ENCODE data around the gene CD69.
"Not testable (repeated sequence)": the region's sequence is repeated elsewhere in the genome, so short reads cannot be mapped to it uniquely, and the experiment has no call there.

CD69 gene

DNA sequence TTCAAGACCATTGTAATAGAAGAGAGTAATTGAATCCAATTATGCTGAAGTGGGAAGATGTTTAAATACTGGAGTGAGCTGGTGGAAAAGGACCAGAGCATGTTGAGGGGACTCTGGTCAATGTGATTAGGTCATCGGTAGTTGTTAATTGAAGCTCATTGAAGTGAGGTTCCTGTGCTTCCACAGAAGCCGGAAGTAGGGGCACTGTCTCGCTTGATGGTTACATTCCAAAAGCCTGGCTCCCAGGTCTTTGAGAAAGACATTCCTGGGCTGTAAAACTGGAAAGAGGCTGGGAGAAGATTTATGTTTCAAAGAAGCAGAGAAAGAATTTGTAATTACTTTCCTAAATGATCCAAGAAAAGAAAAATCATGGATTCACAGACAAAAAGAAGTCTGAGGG, 15.5 kb downstream of the CD69 start:
- FAIRE-seq: no peak

DNA sequence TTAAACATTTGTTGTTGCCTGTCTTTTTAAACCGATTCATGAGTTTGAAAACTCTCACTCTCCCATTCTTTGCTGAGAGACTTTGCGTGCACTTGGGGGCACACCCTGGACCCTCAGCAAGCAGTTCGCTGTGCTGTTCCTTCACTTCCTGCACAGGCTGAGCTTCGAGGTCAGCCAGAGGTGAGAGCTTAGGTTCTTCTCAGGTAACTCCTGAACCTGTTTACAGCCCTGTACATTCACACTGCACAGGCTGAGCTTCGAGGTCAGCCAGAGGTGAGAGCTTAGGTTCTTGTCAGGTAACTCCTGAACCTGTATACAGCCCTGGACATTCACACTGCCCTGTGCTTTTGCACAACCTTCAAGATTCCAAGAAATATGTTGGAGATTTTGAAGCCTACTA, 18.0 kb downstream of the CD69 start:
- no peak for FAIRE-seq

DNA sequence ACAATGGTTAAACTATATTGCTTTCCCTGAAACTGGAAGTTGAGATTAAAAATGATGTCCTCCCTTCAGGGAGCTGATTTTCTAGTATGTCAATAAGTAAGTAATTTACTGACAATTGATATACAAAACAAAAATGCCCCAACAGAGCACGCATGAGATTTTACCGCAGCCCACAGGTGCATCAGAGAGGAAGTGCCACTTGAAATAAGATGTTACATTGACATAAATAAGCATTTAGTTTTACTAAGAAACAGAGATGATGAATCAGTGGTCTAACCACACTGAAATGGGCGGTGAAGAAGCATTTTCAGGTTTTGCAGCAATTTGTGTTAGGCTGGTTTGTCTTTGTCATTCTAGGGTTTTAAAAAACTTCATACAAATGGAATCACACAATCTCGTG, 19.0 kb downstream of the CD69 start:
- peak; percentile 18 for FAIRE-seq

DNA sequence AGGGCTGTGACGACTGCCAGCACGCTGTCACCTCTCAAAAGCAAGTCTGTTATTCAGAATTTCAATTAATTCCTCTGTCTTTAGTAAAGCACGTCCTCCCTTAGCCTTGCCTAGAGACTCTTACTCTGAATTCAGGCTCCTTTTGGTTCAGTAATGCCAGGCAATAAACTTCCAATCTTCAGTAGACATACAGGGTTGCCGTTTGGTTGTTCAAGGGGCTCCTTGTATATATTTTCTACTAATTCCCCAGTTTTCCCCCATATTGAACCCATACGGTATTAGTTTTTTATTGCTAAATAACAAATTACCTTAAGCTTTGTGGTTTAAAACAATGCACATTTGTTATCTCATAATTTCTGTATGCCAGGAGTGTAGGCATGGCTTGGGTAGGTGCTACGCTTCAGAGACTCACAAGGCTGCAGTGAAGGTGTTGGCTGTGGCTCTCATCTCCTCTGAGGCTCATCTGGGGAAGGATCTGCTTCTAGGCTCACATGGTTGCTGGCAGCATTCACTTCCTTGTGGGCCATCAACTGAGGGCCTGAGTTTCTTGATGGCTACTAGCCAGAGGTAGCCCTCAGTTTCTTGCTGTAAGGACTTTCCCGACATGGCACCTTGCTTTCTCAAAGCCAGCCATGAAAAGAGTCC, 20.5 kb downstream of the CD69 start:
- no peak for FAIRE-seq

DNA sequence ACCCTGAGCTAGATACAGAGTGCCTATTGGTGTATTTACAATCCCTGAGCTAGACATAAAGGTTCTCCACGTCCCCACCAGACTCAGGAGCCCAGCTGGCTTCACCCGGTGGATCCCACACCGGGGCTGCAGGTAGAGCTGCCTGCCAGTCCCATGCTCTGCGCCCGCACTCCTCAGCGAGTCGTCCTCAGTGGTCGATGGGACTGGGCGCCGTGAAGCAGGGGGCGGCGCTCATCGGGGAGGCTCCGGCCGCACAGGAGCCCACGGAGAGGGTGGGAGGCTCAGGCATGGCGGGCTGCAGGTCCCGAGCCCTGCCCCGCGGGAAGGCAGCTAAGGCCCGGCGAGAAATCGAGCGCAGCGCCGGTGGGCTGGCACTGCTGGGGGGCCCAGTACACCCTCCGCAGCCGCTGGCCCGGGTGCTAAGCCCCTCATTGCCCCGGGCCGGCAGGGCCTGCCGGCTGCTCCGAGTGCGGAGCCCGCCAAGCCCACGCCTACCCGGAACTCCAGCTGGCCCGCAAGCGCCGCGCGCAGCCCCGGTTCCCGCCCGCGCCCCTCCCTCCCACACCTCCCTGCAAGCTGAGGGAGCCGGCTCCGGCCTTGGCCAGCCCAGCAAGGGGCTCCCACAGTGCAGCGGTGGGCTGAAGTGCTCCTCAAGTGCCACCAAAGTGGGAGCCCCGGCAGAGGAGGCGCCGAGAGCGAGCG, 21.1 kb downstream of the CD69 start:
- not testable (repeated sequence) for FAIRE-seq

DNA sequence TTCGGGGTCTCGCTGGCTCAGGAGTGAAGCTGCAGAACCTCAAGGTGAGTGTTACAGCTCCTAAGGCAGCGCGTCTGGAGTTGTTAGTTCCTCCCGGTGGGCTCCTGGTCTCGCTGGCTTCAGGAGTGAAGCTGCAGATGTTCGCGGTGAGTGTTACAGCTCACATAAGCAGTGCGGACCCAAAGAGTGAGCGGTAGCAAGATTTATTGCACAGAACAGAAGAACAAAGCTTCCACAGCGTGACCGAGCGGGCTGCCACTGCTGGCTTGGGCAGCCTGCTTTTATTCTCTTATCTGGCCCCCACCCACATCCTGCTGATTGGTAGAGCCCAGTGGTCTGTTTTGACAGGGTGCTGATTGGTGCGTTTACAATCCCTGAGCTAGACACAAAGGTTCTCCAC, 21.8 kb downstream of the CD69 start:
- FAIRE-seq: not testable (repeated sequence)

DNA sequence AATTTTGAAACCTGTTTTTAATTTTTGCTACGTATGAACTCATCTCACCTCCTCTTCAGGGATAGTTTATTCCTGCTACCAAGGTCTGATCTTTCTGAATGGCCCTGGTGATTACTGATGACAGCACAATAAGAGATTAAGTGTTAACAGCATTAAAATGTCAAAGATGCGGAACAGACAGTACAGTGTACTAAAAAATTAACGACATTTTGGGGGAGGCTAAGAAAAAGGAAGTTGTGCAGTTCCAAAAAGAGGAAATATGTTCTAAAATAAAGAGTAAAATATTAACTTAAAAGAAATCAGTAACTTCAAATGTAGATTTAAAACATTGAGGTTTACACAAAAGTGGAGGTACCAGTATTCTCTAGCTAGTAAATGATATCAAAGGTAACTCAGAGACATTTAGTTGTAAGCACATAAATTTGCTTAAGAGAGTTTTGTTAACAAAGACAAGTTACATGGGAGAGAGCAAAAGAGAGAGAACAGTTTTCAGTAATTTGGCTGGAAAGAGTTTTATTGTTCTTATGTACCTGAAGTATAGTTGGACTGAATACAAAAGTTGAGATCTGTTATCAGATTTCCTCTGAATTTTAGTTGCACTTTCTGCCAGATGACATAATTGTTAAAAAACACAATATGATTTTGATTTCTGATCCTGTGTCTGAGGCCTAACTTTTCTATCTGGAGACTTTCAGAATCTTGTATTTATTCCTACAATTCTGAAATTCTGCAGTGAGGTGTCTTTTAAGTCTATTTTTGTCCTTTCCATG, 23.6 kb downstream of the CD69 start:
- FAIRE-seq: peak; percentile 47

DNA sequence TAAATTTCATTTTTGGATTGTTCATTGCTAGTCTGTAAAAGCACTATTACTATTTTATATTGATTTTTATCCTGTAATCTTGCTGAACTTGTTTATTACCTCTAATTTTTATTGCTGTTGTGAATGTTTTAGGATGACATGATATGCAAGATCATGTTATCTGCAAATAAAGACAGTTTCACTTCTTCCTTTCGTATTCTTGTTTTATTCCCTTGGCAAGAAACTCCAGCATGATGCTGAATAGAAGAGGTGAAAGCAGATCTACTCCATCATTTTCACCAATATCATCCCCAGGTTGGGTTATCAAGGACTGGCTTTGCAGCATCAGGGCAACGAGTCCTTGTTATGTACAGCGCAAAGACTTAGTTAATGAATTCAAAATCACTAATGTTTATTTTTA, 25.1 kb downstream of the CD69 start:
- peak; percentile 18 for FAIRE-seq

DNA sequence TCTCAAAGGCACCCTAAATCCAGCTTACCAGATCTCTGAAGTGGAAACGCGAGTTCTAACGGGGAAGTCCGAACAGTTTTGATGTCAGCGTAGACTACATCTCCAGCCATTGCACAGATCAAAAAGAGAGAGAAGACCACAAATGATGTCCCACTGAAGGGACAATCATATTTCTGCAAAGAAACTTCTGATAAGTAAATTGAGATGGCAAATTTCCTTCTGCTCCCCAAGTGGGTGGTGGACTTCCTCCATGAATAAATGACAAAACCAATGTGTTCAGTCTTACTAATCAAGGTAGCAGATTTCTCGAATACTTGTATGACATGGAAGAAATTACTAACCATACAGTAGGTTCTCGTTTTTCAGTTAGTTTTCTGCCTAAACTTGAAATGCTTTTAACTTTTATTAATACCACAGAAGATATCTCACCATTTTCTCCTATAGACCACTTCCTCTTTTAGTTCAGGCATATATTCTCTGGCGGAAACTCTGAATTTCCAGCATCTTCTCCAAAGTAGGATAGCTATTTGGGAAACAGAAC, 27.7 kb downstream of the CD69 start, which contains the start of gene CLECL1:
CLECL1 (minus strand) TSS at position 177 of the 541 bp plus-strand sequence.
- no peak for FAIRE-seq

DNA sequence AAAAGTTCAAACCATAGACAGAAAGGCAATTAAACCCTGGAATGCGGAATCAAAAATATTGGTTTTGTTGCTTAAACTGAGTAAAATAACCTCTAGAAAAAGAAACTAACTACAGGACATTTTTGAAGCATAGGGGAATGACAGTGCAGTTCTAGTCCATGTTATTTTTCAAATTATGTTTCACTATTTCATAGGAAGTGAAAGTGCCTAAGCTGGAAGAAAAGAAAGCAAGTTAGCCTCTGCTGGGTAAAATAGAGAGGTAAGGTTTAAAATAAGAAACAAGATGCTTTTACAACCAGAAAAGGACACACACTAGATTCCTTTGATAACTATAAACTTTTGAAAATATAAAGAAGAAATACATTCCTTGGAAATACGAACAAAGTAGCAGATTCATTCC, 28.9 kb downstream of the CD69 start:
- peak; percentile 24 for FAIRE-seq

DNA sequence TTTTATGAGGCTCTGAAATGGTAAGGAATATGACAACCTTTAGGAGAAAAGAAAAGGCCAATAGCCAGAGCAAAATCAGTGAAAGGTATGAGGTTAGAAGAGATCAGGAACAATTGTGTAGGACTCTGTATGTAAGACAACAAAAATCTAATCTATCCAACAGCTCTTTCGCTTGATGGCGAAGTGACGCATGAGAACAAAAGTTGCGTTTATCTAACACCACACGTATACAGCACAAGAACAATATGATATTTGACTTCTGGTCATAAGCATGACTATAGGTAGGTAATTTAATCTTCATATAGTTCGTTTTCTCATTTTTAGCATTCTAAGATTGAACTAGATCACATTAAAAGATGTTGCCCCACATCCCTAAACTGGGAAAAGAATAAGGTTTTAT, 29.3 kb downstream of the CD69 start:
- no peak for FAIRE-seq

DNA sequence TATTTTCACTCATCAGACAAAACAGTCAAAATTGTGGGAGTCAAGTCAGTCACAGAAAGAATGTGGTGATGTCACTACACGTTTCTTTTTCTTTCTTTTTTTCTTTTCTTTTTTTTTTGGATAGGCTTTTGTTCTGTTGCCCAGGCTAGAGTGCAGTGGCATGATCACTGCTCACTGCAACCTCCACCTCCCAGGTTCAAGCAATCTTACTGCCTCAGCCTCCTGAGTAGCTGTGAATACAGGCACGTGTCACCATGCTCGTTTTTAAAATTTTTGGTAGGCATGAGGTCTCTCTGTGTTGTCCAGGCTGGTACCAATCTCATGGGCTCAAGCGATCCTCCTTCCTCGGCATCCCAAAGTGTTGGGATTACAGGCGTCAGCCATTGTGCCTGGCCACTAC, 30.1 kb downstream of the CD69 start:
- no peak for FAIRE-seq

DNA sequence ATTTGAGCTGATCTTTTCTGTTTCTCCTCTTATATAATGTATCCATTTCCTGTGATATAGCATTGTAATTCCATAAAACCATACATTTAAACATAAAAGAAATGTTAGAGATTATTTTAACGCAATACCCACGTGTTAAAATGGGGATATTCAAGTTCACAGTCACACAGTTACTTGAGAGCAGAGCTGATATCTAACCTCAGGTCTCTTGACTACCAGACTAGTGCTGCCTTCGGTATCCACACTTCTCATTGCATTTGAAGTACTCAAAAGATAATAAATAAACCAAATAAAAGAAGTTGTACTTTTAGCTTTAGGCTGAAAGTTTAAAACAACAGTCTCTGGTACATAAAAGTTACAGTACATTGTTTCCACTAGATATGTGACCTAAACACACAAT, 30.7 kb downstream of the CD69 start:
- no peak for FAIRE-seq

DNA sequence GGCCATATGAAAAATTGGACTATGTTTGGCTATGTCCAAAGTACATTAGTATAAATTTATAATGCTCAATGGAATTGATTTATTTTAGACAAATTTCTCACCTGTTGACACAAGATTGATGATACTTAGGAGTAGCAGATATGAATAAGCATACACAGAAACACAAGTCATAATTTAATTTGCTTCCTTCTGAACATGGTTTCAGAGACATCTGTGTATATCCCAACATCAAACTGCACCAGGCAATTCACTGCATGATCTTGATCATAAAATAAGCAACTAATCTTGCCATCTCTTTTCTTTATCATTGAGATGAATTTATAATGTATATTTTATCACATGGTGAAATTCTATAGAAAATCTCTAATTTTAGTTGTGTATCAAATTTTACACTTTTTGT, 31.6 kb downstream of the CD69 start:
- peak; percentile 49 for FAIRE-seq

DNA sequence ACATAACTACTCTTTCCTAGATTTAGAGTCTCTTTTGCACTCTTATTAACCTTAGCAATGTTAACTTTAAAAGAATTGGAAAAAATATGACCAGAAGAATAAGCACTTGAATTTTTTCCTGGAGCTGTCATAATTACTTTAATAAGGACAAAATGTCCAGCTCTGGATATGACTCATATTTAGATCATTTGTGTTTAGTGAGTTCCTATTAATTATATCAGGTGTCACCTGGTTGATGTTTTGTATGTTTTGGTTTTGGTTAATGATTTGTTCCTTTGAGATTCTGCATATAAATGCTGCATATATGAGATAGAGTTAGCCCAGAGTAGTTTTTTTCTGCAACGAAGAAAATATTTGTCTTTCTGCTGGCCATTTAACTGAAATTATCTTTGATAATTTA, 32.9 kb downstream of the CD69 start:
- FAIRE-seq: no peak

DNA sequence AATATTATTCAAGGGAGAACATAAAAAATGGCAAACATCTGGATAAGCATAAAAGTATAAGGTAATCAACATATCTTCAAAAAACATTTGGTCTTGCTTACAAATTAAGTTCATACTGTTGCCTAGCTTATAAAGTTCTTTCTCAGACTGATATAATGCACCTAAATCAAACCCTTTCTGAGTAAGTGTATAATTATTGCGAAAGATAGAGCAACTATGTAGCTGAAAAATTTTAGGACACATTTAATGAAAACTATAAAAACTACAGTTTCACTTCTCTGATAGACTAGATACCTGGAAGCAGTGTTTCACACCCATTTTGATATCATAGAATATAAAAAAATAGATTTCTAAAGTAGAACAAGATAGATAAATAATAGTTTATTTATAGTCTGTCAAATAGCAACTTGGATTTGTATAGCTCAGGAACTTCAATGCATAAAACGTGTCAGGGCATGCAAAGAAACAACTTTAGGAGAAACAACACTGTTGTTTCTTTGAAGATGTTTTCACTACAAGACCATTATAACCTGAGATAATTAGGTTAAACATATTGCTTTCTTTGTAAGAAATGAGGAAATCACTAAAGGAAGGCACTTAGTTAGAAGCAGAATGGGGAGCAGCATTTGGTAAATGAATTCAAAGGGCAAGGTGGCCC, 35.4 kb downstream of the CD69 start:
- peak; percentile 76 for FAIRE-seq

DNA sequence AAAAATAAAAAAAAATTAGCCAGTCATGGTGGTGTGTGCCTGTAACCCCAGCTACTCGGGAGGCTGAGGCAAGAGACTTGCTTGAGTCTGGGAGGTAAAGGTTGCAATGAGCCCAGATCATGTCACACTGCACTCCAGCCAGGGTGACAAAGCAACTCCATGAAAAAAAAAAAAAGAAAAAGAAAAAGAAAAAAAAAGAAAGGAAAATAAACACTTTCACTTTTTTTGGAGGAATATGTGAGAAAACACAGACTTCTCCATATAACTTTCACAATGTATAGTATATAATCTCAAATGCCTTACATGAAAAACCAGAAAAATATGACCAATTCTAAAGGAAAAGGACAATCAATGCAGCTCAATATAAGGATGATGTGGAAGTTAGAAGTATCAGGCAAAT, 36.7 kb downstream of the CD69 start:
- FAIRE-seq: no peak

DNA sequence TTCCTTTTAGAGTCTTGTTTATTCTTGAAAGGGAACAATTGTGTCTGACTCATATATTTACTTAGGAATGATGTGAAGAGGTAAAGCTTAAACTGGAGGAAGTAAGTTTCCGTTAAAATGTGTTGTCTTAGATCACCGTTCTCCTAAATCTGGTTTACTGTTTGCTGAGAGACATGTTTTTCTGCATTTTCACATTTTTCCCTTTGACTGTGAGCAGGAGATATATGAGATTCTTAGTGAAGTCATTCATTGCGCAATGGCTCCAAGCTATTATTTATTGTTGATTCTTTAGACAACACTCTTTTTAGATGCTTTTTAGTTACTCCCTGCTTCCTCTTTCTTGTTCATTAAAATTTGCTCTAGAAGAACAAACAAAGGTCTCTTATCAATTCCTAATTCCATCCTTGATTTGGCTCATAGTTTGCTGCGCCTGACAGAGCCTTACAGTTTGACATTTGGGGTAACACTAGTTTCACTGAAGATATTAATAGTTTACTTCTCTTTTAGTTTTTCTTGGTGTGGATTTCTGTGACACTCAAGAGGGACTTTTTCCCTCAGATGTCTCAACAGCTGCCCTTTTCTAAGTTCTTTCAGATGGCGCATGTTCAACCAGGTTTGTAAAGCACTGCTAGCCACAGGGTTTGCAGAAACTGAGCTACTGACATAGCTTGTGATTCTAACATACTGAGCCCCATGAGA, 39.2 kb downstream of the CD69 start:
- no peak for FAIRE-seq

DNA sequence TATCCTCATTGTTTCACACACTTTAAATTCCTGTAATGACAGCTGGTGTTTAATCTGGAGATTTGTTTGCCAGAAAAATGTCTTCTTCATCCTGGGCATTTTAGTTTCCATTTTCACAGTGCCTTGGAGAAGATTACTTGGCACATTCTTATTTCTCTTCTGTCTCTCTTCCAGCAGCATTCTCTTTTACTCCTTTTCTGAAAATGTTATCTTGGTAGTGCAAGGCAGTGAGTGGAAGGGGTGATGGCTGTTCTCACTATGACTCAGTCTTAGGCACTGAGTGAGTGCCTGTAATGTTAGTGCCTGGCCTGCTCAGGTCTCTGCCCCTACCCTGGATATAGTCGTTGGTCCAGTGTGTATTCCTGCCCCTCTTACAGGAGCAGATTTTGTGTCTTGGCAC, 40.9 kb downstream of the CD69 start:
- FAIRE-seq: no peak

DNA sequence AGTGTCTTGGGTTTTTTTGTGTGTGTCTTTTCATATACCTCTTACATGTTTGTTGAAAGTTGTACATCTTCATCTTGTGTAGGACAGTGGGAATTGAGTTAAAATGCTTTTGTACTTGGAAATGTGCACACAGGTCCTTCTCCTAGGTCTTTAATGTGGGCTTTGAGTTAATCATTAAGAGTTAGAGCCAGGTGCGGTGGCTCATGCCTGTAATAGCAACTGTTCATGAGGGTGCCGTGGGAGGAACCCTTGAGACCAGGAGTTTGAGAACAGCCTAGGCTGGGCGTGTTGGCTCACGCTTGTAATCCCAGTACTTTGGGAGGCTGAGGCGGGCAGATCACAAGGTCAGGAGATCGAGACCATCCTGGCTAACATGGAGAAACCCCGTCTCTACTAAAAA, 41.7 kb downstream of the CD69 start:
- no peak for FAIRE-seq

DNA sequence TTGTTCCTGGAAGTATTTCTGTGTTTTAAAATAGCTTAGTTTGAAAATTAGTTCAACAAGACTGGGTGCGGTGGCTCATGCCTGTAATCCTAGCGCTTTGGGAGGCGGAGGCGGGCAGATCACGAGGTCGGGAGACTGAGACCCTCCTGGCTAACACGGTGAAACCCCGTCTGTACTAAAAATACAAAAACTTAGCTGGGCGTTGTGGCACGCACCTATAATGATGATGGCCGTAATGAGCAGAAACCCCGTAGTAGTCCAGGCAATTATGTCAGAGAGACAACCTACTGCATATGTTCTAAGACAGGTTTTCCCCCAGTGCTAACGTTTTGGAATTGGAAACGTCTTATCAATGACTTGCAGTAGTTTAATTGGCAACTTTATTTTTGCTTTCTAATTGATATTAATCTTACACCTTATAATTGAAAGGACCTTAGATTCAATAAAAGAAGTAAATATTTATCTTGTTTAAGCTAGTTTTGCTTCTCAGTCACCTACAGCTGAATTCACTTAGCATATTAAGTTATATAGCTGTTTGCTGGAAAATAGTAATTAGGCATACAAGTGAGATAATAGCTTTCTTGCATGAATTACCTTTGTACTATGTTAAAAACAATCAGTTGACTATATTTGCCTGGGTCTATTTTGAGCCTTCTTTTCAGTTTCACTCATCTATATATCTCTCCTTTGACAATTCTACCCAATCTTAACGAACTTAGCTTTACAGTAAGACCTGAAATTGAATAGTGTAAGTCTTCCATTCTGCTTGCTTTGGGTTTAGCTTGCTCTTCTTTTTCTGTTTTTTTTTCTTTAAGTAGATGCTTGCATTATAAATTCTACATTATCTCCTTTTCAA, 43.4 kb downstream of the CD69 start:
- FAIRE-seq: no peak
